GM21526 (cell line): Measurements from ENCODE around the gene PRKD2.

Experiments
- ATAC-seq: cut with Tn5 transposase; IDR thresholded peaks from one replicate; pipeline ENCODE4 v1.9.1; 2021; ENCODE audit warnings: moderate library complexity; ENCODE audit not compliant: unreplicated experiment, low FRiP score

The PRKD2 gene

DNA sequence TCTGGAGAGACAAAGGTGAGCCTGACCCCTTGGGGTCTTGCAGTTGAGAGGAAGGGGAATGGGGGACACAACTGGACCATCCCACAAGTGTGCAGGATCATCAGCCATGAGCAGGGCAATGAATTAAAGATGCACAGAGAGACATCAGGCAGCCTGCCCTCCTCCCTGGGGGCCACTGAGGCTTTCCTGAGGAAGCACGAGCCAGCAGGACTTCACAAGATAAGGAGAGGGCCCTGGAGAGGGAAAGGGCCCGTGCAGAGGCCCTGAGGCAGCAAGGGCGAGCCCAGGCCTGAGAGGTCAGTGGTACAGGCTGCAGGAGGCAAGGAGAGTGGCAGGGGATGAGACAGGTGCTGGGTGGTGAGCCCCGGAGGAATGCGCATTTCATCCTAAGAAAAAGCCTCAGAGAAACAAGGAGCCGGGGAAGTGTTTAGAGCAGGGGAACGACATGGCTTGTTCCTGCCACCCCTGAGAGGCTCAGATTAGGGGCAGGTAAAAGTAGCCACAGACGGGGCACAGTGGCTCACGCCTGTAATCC, 9.0 kb upstream of the PRKD2 start:
- no peak for ATAC-seq

DNA sequence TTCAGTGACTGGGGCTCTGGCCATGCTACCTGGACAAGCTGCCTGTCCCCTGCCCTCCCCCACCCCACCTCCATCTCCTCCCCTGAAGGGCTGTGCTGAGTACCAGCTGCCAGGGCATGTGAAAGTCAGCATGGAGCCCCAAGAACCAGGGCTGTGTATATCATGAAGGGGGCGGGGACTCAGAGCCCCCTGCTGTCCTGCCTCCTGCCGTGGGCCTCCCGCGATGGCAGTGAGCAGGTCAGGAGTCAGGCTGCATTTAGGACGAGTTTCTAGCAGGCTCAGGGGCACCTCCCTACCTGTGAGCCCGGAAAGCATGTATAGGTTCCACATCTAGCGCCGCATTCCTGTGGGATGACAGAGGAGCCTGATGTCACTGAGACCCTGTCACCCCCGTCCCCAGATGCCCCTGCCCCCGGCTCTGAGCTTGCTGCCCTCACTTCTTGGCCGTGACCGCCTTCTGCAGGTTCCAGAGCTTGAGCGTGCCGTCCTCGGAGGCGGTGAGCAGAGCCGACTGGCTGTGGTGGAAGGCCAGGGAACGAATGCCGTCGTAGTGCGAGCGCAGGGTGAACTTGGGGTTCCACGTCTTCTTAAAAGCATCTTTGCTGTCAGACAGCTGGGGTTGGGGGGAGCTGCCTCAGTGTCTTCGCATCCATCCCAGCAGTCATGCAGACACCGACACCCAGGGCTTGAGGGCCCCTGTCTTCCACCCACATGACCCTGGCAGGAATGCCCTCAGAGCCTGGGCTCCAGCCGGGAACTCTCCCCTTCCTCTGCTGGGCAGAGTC, 8.3 kb upstream of the PRKD2 start:
- no peak for ATAC-seq

DNA sequence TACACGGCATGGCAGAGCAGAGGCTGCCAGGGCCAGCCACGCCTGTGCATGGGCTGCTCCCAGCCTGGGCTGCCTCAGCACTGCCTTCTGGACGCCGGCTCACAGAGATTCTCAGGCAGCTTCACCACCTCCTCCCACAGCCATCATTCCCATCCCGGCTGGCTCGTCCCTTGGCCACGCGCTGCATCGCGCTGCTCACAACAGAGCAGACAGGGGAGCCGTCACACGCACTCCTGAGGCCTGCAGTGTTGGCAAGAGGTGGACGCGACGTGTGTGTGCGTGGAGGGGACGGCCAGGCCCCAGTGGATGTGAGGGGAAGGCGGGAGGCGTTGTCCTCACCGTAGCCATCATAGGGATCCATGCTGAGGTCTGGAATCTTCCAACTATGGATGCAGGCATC, 7.6 kb upstream of the PRKD2 start:
- ATAC-seq = no peak

DNA sequence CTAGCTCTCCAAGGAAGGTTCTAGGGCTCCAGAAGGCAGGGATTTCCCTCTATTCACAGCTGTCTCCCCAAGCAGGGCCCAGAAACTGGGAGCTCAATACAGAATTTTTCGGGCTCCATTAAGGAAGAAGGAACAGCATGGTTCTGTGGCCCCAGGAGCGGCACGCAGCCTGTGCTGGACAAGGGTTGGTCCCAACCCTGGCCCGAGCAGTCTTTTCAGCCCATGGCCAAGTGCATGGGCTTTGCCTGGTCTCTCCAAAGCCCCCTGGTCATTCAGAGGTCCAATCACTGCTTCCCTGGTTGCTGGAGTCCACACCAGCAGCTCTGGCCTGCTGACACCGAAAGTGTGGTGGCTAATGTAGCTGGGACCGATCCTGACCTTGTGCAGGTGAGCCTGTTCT, 6.6 kb upstream of the PRKD2 start:
- ATAC-seq = no peak

- no peak for ATAC-seq
Measured at GRCh38 chr19:46723023-46723461, 6.1 kb upstream of the PRKD2 start.

- ATAC-seq = no peak
Measured at GRCh38 chr19:46722421-46723022, 5.6 kb upstream of the PRKD2 start.

- no peak for ATAC-seq
Measured at GRCh38 chr19:46722004-46722380, 5.1 kb upstream of the PRKD2 start.

DNA sequence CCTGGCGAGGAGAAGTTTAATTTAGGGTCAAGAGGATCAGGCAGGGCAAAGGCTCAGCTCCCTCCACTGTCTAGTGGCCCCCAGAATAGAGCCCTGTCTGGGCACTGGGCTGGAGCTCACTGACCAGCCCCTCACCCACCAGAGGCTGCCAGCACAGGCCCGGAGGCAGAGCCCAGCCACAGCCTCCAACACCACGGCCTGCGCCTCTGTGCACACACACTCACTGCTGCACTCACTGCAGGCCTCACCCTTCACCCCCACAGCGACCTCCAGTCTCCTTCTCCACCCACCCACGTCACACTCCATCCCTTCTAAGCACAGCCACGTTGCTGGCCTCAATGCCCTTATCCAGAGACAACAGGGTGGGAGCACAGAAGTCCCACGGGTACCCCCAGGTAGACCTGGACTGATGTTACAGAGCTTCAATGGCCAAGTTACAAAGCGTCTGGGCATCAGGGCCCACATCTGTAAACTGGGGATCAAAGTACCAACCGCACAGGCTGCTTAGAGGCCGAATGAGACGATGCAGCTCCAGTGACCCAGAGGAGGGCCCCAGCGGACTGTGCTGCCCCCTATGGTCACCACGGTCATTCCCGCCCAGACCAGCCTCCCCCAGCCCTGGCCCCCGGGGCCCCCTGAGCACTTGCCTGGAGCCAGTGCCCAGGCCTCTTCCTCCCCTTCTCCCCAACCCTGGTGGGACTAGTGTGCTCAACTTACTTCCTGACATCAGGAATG, 4.5 kb upstream of the PRKD2 start:
- no peak for ATAC-seq

DNA sequence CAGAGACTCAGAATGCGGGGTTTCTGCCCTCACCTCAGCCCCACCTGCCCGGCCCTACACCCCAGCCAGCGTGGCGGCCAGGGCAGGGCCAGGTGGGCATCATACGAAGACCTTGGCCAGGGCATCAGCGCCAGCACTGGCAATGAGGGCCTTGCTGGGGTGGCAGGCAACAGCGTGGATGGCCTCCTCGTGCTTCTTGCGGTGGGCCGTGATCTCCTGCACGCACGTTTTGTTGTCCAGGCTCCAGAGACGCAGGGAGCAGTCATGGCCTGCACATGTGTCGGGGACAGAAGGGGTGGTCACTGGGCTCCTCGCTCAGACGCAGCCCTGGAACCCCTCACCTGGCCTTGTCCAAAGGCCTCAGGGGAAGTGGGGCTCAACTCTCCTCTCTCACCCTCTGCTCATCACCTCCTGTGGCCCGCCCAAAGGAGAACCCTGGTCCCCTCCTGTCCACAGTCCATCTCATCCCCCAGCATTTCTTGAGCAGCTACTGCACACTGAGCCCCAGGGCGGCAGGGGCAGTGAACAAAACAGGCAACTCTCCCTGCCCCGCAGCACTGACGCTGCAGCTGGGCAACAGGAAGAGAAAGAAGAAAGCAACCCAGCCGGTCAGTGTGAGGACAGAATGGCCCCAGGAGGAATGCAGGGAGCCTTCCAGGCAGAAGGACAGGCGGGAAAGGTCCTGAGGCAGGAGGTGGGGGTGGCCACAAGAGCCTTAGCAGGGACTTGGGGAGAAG, 3.8 kb upstream of the PRKD2 start:
- no peak for ATAC-seq

DNA sequence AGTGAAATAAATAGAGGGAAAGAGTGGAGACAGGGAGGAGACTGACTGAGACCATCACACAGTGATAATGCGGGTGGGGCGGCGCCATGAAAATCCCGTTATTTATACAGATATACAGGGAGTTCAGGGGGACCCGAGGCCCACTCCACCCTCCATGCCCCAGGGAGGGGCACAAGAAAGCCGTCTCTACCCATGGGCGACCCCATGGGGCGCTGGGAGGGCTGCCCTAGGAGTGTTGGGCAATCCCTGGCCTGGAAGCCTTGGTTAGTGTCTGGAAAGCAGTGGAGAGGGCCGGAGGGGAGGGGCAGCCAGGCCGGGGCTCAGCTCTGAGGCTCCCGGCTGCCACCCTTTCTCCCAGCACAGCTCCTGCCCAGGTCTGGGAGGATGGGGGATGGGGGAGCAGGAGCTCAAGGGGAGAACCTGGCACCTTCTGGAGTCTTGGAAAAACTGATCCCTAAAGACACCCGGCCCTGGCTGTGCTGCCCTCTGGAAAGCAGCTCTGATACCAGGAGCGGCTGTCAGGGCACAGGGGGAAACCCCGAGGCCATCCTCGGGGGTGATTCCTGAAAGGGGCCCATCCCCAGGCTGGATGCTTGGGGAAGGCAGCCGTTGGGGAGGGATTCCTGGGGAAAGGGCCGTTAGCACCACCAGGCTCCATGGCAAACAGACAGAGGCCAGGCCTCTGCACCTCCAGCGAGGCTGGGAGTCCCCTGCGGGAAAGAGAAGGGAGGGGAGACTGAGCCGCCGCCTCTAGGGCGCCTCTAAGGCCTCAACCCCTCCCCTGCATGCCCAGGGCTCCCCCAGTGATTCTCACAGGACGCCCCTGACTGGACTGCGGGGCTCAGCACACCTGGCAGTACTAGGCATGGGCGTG, 3.0 kb upstream of the PRKD2 start:
- no peak for ATAC-seq

GRCh38 chr19:46718934-46719622, 2.2 kb upstream of the PRKD2 start:
- ATAC-seq = no peak

- no peak for ATAC-seq
Measured at GRCh38 chr19:46718157-46718933, 1.4 kb upstream of the PRKD2 start.

DNA sequence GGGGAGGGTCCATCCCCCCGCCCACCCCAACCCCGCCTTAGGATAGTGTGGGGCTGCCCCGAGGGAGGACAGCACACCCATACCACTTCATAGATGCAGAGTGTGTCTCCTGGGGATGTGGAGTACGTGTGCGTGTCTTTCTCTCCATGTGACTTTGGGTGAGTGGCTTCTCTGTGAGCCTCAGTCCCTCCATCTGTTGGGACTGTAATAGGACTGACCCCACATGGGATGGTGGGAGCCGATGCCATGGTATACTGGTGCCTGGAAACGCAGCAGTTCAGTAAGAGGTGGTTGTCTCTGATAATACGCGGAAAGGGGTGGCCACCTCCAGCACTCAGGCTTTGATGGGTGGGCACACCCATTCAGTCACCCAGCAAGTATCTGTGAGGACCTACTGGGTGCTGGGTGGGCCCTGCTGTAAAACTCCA, 816 bp upstream of the PRKD2 start:
- ATAC-seq = no peak

DNA sequence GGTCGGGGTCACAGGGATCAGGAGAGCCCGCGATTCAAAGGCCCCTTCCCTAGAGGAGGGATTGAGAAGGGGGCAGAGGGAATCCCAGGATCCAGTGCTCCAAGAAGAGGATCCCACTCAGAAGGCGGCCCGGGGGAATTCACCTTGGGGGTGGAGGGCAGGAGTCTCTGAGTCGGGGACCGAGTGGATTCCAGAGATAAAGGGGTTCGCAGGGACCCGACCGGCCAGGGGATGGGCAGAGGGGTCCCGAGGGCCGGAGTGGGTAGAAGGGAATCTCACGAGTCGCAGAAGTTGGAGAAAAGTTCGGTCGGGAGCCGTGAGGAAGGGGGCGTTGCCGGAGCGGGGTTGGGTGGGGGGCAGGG, 261 bp downstream of the PRKD2 start:
- ATAC-seq = no peak

DNA sequence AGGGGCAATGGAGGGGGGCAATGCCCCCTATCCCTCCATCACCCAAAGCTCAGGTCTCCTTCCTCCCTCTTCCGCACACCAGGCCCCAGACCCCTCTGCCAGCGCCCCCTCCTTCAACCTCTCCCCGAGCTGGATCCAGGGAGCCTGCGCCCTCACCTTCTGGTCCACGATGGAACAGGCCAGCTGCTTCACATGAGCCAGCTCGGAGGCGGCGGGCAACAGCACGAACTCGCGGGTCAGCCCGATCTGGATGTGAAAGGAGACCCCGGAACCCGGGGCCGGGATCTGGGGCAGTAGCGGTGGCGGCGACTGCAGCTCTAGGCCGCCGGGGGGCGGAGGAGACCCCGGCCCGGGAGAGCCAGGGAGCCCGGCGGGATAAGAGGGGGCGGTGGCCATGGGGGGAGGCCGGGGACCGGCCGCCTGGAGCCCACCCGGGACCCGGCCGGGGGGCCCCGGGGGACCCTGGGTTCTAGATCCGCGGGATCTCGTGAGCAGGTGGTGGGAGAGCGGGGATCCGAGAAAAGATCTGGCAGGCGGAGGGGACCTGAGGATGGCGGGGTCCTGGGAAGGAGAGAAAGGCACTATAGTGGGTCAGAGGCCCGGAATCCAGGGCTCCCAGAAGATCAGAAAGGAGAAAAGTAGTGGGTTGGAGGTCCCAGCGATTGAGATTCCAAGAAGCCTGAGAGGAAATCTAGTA, 791 bp downstream of the PRKD2 start:
- ATAC-seq = no peak

- ATAC-seq = no peak
Measured at GRCh38 chr19:46715620-46715974, 1.3 kb downstream of the PRKD2 start.

DNA sequence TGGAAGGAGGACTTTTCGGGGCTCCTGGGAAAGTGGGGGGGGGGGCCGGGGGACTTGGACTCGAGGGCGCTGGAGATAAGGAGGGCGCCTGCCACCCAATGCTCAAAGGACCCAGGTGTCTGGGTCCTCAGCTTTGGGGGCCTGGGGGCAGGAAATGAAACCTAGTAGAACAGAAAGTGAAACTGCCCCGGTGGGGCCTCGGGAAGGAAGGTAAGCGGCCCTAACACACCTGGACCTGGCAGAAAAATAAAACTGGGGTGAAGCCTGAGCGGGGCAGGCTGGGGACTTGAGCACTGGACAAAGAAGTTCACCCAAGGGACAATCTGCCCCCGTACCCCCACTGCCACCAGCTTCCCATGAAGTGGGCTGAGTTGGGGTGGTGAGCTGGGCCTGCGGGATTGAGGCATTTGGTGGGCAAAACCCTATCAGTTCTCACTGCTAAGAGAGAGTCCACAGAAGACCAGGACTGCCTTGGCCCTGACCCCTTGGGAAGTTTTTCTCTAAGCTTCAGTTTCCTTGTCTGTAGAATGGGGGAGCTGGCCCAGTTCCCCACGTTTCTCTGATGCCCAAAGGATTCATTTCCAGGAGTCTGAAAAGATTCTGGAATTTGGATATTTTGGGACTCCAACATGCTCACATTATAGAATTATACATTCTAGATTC, 2.3 kb downstream of the PRKD2 start:
- ATAC-seq = no peak
